ENCODE results near the gene PLSCR4.
"Not testable (repeated sequence)": the region's sequence is repeated elsewhere in the genome, so short reads cannot be mapped to it uniquely, and the experiment has no call there.

Gene PLSCR4

DNA sequence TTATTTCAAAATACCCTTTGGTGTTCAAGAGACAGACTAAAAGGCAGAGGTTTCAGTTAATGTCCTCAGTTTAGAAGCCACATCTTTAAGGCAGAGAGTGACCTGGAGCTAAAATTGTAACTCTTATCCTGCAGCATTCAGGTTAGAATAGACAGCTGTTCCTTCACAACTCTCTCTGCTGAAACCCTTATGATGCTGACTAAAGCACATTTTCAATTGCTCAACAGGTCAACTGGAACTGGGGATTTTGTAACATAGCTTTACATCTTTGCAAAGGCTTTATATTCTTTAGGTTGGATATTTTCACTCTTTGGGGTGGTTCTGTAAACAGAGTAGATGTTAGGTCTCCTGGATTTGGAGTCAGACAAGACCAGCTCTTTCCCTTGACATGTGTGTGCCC, 20.3 kb upstream of the PLSCR4 start:
- Histone ChIP-seq H3K9ac (ENCODE audit: low read length in 2 of 2) (no peak overlapping the region), H3K36me3 (ENCODE audit: control insufficient read depth in 2 of 2, insufficient read depth in 2 of 2, low read length in 2 of 2) (no peaks in the 10 kb centered on the region), H3K27me3 (ENCODE audit: control insufficient read depth in 1 of 2, insufficient read depth in 2 of 2, low read length in 2 of 2) (no peaks in the 10 kb centered on the region), H3K27ac (ENCODE audit: low read length) (no peak overlapping the region), H3K9me3 (ENCODE audit: control insufficient read depth in 2 of 2, low read length in 2 of 2) (no peaks in the 10 kb centered on the region), H3K4me3 (ENCODE audit: low read length in 2 of 2) (no peak overlapping the region), H3K4me1 (ENCODE audit: control insufficient read depth, insufficient read depth, low read length) (peaks cover 6% of the 10 kb centered on the region)

DNA sequence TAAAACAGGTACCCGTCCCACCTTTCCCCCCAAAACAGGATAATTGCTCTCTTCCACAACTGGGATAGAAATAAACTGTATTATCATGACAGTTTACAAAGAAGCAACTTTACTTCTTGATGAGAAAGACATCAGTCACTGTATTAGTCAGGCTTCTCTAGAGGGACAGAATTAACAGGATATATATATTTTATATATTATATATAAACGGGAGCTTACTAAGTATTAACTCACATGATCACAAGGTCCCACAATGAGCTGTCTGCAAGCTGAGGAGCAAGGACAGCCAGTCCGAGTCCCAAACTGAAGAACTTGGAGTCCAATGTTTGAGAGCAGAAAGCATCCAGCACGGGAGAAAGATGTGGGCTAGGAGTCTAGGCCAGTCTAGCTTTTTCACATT, 18.4 kb upstream of the PLSCR4 start:
- Histone ChIP-seq H3K9me3 (ENCODE audit: control insufficient read depth in 2 of 2, low read length in 2 of 2) (no peaks in the 10 kb centered on the region), H3K27ac (ENCODE audit: low read length) (no peak overlapping the region), H3K4me3 (ENCODE audit: low read length in 2 of 2) (no peak overlapping the region), H3K4me1 (ENCODE audit: control insufficient read depth, insufficient read depth, low read length) (peaks cover 3% of the 10 kb centered on the region), H3K9ac (ENCODE audit: low read length in 2 of 2) (no peak overlapping the region), H3K27me3 (ENCODE audit: control insufficient read depth in 1 of 2, insufficient read depth in 2 of 2, low read length in 2 of 2) (no peaks in the 10 kb centered on the region), H3K36me3 (ENCODE audit: control insufficient read depth in 2 of 2, insufficient read depth in 2 of 2, low read length in 2 of 2) (no peaks in the 10 kb centered on the region)

GRCh38 chr3:146268535-146269219, 17.8 kb upstream of the PLSCR4 start:
- Histone ChIP-seq H3K27me3 (ENCODE audit: control insufficient read depth in 1 of 2, insufficient read depth in 2 of 2, low read length in 2 of 2) (no peaks in the 10 kb centered on the region), H3K9ac (ENCODE audit: low read length in 2 of 2) (no peak overlapping the region), H3K9me3 (ENCODE audit: control insufficient read depth in 2 of 2, low read length in 2 of 2) (no peaks in the 10 kb centered on the region), H3K36me3 (ENCODE audit: control insufficient read depth in 2 of 2, insufficient read depth in 2 of 2, low read length in 2 of 2) (no peaks in the 10 kb centered on the region), H3K27ac (ENCODE audit: low read length) (no peak overlapping the region), H3K4me3 (ENCODE audit: low read length in 2 of 2) (no peak overlapping the region), H3K4me1 (ENCODE audit: control insufficient read depth, insufficient read depth, low read length) (no peaks in the 10 kb centered on the region)

DNA sequence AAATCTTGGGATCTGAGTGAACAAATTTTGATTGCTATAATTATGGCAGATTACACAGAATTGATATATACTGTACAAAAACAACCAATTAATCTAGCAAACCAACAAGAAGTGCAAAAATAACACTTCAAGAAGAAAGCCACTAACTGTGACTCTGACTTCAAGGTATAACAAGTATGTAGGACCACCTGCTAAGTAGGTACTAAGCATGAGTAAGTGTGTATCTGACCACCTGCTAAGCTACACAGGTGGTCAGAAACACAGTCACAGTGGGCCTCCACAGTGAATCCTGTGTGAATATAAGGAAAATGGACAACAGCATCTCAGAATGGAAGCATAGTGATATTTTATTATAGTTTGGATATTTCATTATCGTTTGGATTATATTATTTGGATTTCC, 14.8 kb upstream of the PLSCR4 start:
- Histone ChIP-seq H3K9me3 (ENCODE audit: control insufficient read depth in 2 of 2, low read length in 2 of 2) (no peaks in the 10 kb centered on the region), H3K4me3 (ENCODE audit: low read length in 2 of 2) (no peak overlapping the region), H3K27me3 (ENCODE audit: control insufficient read depth in 1 of 2, insufficient read depth in 2 of 2, low read length in 2 of 2) (no peaks in the 10 kb centered on the region), H3K9ac (ENCODE audit: low read length in 2 of 2) (no peak overlapping the region), H3K36me3 (ENCODE audit: control insufficient read depth in 2 of 2, insufficient read depth in 2 of 2, low read length in 2 of 2) (no peaks in the 10 kb centered on the region), H3K4me1 (ENCODE audit: control insufficient read depth, insufficient read depth, low read length) (no peaks in the 10 kb centered on the region), H3K27ac (ENCODE audit: low read length) (no peak overlapping the region)

DNA sequence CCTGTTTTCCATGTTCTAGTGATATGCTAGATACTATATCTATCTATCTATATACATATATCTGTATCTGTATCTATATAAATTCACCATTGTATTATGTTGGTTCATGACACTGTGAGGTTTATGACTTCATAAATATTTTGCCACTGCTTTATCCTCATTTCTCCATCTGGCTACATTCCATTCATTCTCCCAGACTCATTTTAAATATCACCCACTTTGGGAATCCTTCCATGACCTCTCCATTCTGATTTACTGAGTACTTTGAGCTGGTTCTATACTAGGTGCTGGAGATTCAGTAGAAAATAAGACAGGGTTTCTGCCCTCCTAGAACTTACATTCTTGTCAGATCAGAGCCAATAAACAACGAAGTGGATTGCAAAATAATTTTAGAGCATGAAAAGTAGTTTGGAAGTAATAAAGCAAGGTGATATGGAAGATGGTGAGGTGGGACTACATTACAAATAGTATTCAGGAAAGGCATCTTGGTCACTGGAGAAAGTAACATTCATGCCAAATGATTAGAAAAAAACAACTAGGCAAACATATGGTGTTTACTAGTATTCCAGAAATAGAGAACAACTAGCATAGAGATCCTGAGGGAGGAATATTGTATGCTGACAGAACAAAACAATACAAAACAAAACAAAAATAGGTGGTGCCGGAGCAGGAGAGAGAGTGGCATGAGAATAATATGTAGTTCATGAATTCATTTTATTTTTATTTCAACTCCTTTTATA, 11.6 kb upstream of the PLSCR4 start:
- H3K27me3 ChIP-seq (ENCODE audit: control insufficient read depth in 1 of 2, insufficient read depth in 2 of 2, low read length in 2 of 2) = no peaks in the 10 kb centered on the region
- no peak overlapping the region for H3K9ac ChIP-seq (ENCODE audit: low read length in 2 of 2)
- no peaks in the 10 kb centered on the region for H3K36me3 ChIP-seq (ENCODE audit: control insufficient read depth in 2 of 2, insufficient read depth in 2 of 2, low read length in 2 of 2)
- H3K4me3 ChIP-seq (ENCODE audit: low read length in 2 of 2) = no peak overlapping the region
- no peaks in the 10 kb centered on the region for H3K9me3 ChIP-seq (ENCODE audit: control insufficient read depth in 2 of 2, low read length in 2 of 2)
- H3K27ac ChIP-seq (ENCODE audit: low read length) = no peak overlapping the region
- H3K4me1 ChIP-seq (ENCODE audit: control insufficient read depth, insufficient read depth, low read length) = no peaks in the 10 kb centered on the region

DNA sequence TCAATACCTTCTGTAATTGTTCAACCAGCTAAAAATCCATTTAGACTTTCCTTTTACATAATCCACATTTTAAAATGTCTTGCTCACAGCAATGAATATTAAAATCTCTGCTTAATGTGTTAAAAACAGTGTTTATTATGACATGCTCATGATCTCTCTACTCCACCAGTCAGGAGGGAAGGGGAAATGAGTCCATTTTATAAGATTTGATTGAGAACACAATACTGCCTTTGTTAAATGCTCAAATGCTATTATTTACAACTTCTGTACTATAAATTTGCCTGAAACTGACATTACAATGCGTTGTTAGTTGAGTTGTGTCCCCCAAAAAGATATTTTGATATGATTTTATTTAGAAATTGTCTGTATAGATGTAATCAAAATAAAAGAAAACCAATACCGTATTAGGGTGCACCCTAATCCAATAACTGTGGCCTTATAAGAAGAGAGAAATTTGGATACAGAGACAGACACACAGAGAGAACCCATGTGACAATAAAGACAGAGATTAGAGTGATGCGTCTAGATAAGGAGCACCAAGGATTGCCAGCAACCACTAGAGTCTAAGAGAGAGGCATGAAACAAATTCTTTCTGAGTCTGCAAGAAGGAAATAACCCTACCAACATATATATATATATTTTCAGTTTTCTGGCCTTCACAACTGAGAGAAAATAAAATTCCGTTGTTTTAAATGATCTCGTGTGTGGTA, 9.1 kb upstream of the PLSCR4 start:
- H3K9me3 ChIP-seq (ENCODE audit: control insufficient read depth in 2 of 2, low read length in 2 of 2) = no peaks in the 10 kb centered on the region
- no peak overlapping the region for H3K9ac ChIP-seq (ENCODE audit: low read length in 2 of 2)
- H3K4me1 ChIP-seq (ENCODE audit: control insufficient read depth, insufficient read depth, low read length) = no peaks in the 10 kb centered on the region
- H3K27ac ChIP-seq (ENCODE audit: low read length) = no peak overlapping the region
- no peak overlapping the region for H3K4me3 ChIP-seq (ENCODE audit: low read length in 2 of 2)
- H3K27me3 ChIP-seq (ENCODE audit: control insufficient read depth in 1 of 2, insufficient read depth in 2 of 2, low read length in 2 of 2) = no peaks in the 10 kb centered on the region
- H3K36me3 ChIP-seq (ENCODE audit: control insufficient read depth in 2 of 2, insufficient read depth in 2 of 2, low read length in 2 of 2) = no peaks in the 10 kb centered on the region

GRCh38 chr3:146256851-146257486, 6.1 kb upstream of the PLSCR4 start:
- Histone ChIP-seq H3K27ac (ENCODE audit: low read length) (no peak overlapping the region), H3K4me1 (ENCODE audit: control insufficient read depth, insufficient read depth, low read length) (peaks cover under 1% of the 10 kb centered on the region), H3K36me3 (ENCODE audit: control insufficient read depth in 2 of 2, insufficient read depth in 2 of 2, low read length in 2 of 2) (no peaks in the 10 kb centered on the region), H3K27me3 (ENCODE audit: control insufficient read depth in 1 of 2, insufficient read depth in 2 of 2, low read length in 2 of 2) (no peaks in the 10 kb centered on the region), H3K9ac (ENCODE audit: low read length in 2 of 2) (no peak overlapping the region), H3K4me3 (ENCODE audit: low read length in 2 of 2) (no peak overlapping the region), H3K9me3 (ENCODE audit: control insufficient read depth in 2 of 2, low read length in 2 of 2) (no peaks in the 10 kb centered on the region)

DNA sequence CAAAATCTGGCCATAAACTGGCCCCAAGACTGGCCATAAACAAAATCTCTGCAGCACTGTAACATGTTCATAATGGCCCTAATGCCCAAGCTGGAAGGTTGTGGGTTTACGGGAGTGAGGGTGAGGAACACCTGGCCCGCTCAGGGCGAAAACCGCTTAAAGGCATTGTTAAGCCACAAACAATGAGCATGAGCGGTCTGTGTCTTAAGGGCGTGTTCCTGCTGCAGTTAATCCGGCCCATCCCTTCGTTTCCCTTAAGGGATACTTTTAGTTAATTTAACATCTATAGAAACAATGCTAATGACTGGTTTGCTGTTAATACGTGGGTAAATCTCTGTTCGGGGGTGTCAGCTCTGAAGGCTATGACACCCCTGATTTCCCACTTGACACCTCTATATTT, 1.5 kb upstream of the PLSCR4 start:
- H3K27me3 ChIP-seq (ENCODE audit: control insufficient read depth in 1 of 2, insufficient read depth in 2 of 2, low read length in 2 of 2); H3K4me1 ChIP-seq (ENCODE audit: control insufficient read depth, insufficient read depth, low read length); H3K9ac ChIP-seq (ENCODE audit: low read length in 2 of 2); H3K9me3 ChIP-seq (ENCODE audit: control insufficient read depth in 2 of 2, low read length in 2 of 2); H3K36me3 ChIP-seq (ENCODE audit: control insufficient read depth in 2 of 2, insufficient read depth in 2 of 2, low read length in 2 of 2); H3K4me3 ChIP-seq (ENCODE audit: low read length in 2 of 2): not testable (repeated sequence)
- H3K27ac ChIP-seq (ENCODE audit: low read length) = peak overlapping the region; percentile 84

DNA sequence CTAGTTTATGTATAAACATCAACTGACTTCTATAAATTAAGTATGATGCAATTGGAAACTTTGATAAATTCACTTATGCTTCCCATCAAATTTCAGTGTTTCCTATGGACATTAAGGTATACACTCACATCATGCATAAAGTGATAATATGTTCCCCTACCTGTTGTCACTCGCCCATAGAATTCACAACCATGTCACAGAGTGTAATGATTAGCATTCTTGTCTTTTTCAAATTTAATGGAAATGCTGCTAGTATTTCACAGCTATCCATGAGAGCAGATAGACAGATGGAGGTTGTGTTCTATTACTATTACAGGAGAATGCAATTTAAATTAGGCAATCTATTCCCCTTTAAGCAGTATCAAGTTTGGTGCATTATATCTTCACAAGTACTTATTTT, 984 bp downstream of the PLSCR4 start:
- Histone ChIP-seq H3K4me1 (ENCODE audit: control insufficient read depth, insufficient read depth, low read length) (peaks cover 4% of the 10 kb centered on the region), H3K27ac (ENCODE audit: low read length) (peak overlapping the region; percentile 84), H3K36me3 (ENCODE audit: control insufficient read depth in 2 of 2, insufficient read depth in 2 of 2, low read length in 2 of 2) (no peaks in the 10 kb centered on the region), H3K4me3 (ENCODE audit: low read length in 2 of 2) (peak overlapping the region; percentile 87 to 96), H3K9ac (ENCODE audit: low read length in 2 of 2) (peak overlapping the region; percentile 81 to 93), H3K27me3 (ENCODE audit: control insufficient read depth in 1 of 2, insufficient read depth in 2 of 2, low read length in 2 of 2) (no peaks in the 10 kb centered on the region), H3K9me3 (ENCODE audit: control insufficient read depth in 2 of 2, low read length in 2 of 2) (no peaks in the 10 kb centered on the region)

GRCh38 chr3:146247911-146248310, 3.0 kb downstream of the PLSCR4 start:
- no peak overlapping the region for H3K27ac ChIP-seq (ENCODE audit: low read length)

More at GRCh38 chr3:146247911-146248310, 3.0 kb downstream of the PLSCR4 start:
- H3K4me1 ChIP-seq (ENCODE audit: control insufficient read depth, insufficient read depth, low read length) = peaks cover 4% of the 10 kb centered on the region
- no peak overlapping the region for H3K9ac ChIP-seq (ENCODE audit: low read length in 2 of 2)
- no peaks in the 10 kb centered on the region for H3K9me3 ChIP-seq (ENCODE audit: control insufficient read depth in 2 of 2, low read length in 2 of 2)
- H3K27me3 ChIP-seq (ENCODE audit: control insufficient read depth in 1 of 2, insufficient read depth in 2 of 2, low read length in 2 of 2) = no peaks in the 10 kb centered on the region
- H3K4me3 ChIP-seq (ENCODE audit: low read length in 2 of 2) = no peak overlapping the region
- peaks cover 0 to 3% of the 10 kb centered on the region in 2 donors for H3K36me3 ChIP-seq (ENCODE audit: control insufficient read depth in 2 of 2, insufficient read depth in 2 of 2, low read length in 2 of 2)
